ENCODE measurements around the gene TBKBP1. TPM values are rescaled to one million over a fixed set of nuclear protein-coding genes. Genes with fewer than 3 reads are reported as not detected.

The TBKBP1 gene
- total and polyA plus RNA-seq, 9 donors, result 6.0 to 28.8 (median 22.8) TPM

GRCh38 chr17:47730681-47731080, 36.7 kb downstream of the TBKBP1 start:
- no peak overlapping the region for H3K4me3 ChIP-seq
- no peaks in the 10 kb centered on the region for H3K9me3 ChIP-seq
- TF ChIP-seq CTCF (IDR thresholded peaks at IDR 0.05) (no peak), POLR2A (IDR thresholded peaks at IDR 0.05) (no peak), EP300 (IDR thresholded peaks at IDR 0.05) (no peak)
- 78 to 85% (median 82%) methylated on average over 4 of the region's 4 CpGs for WGBS, 3 donors
- H3K4me1 ChIP-seq (ENCODE audit: insufficient read depth), result peaks cover 1% of the 10 kb centered on the region
- no peaks in the 10 kb centered on the region for H3K36me3 ChIP-seq
- intact Hi-C loops (cut with DNase I), result no loop called here
- H3K27me3 ChIP-seq, result no peaks in the 10 kb centered on the region
- no peak for DNase-seq
- H3K27ac ChIP-seq, result no peak overlapping the region

DNA sequence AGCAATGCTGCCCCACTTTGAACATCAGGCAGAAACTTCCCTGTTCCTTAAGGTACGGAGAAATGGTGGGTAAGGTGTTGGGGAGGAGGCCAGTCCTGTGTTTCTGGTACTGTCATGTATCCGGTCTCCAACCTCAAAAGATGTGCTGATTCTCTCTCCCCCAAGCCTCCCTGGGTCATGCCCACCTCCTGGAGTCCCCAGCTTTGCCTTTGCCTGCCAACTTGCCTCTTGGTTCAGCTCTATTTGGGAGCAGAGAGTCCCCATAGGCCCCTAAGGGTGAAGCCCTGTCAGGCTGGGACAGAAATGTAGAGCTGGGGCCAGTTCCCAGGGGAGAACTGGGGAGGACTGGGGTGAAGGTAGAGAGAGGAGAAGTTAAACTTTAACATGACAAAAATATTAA, 37.4 kb downstream of the TBKBP1 start:
- intact Hi-C loops (cut with DNase I), result no loop called here
- TF ChIP-seq CTCF (IDR thresholded peaks at IDR 0.05) (no peak), EP300 (IDR thresholded peaks at IDR 0.05) (no peak), POLR2A (IDR thresholded peaks at IDR 0.05) (no peak)
- Histone ChIP-seq H3K4me1 (ENCODE audit: insufficient read depth) (peaks cover 1% of the 10 kb centered on the region), H3K27ac (no peak overlapping the region), H3K9me3 (no peaks in the 10 kb centered on the region), H3K4me3 (no peak overlapping the region), H3K27me3 (no peaks in the 10 kb centered on the region), H3K36me3 (no peaks in the 10 kb centered on the region)
- DNase-seq, result no peak
- 69 to 75% (median 74%) methylated on average over 2 of the region's 2 CpGs for WGBS, 3 donors

- TF ChIP-seq EP300 (IDR thresholded peaks at IDR 0.05) (no peak), POLR2A (IDR thresholded peaks at IDR 0.05) (no peak), CTCF (IDR thresholded peaks at IDR 0.05) (no peak)
- intact Hi-C loops (cut with DNase I), result no loop called here
- H3K36me3 ChIP-seq, result no peaks in the 10 kb centered on the region
- no peak for DNase-seq
- no peak overlapping the region for H3K4me3 ChIP-seq
- H3K4me1 ChIP-seq (ENCODE audit: insufficient read depth), result peaks cover 1% of the 10 kb centered on the region
- no peak overlapping the region for H3K27ac ChIP-seq
- H3K27me3 ChIP-seq, result no peaks in the 10 kb centered on the region
- H3K9me3 ChIP-seq, result no peaks in the 10 kb centered on the region
- WGBS, 3 donors, result 39 to 47% (median 42%) methylated on average over 12 of the region's 12 CpGs
Measured at GRCh38 chr17:47732399-47733046, 38.6 kb downstream of the TBKBP1 start.

- no peak for DNase-seq
- intact Hi-C loops (cut with DNase I), result no loop called here
- no peaks in the 10 kb centered on the region for H3K36me3 ChIP-seq
- TF ChIP-seq CTCF (IDR thresholded peaks at IDR 0.05), result no peak
- no peak for TF ChIP-seq POLR2A (IDR thresholded peaks at IDR 0.05)
- TF ChIP-seq EP300 (IDR thresholded peaks at IDR 0.05), result no peak
- no peaks in the 10 kb centered on the region for H3K27me3 ChIP-seq
- WGBS, 3 donors, result 1% methylated on average over 51 to 73 of the region's 73 CpGs
- peaks cover 1% of the 10 kb centered on the region for H3K4me1 ChIP-seq (ENCODE audit: insufficient read depth)
- H3K4me3 ChIP-seq, result peak within 1 kb of the TSS; percentile 21
- H3K9me3 ChIP-seq, result no peaks in the 10 kb centered on the region
- no peak within 1 kb of the TSS for H3K27ac ChIP-seq
Measured at GRCh38 chr17:47733047-47733673, 39.2 kb downstream of the TBKBP1 start, which contains the start of gene TBX21. Gene TBX21 (plus strand): TSS chr17:47733236. CDS start chr17:47733455, 219 bp downstream.

Measured in ovary (tissue), 9 donors.